HEK293T (cell line): ENCODE data around the gene CD80.
"Not testable (repeated sequence)": the region's sequence is repeated elsewhere in the genome, so short reads cannot be mapped to it uniquely, and the experiment has no call there.

Source experiments
- CTCF ChIA-PET: fragments of 350-600 bp; formaldehyde crosslinking; extraction: SDS; loops from one replicate; lab custom pipeline; 2021; ENCODE audit warnings: antibody characterized with exemption, inconsistent platforms; lab: Yijun Ruan, JAX
- POLR2A ChIA-PET: fragments of 350-600 bp; formaldehyde crosslinking; extraction: SDS; loops from one replicate; lab custom pipeline; 2020; ENCODE audit warnings: antibody characterized with exemption, inconsistent platforms; lab: Yijun Ruan, JAX
- DNase-seq: peaks from one replicate; pipeline ENCODE4 v3.0.0; 2012; ENCODE audit warnings: mixed read lengths; ENCODE audit errors: extremely low spot score
- ARNT ChIP-seq: fragments of 450-650 bp; IDR thresholded peaks from 2 replicates; pipeline ENCODE4 v1.6.1; 2017; ENCODE audit warnings: mild to moderate bottlenecking
- BHLHE40 ChIP-seq: fragments of 450-650 bp; IDR thresholded peaks from 2 replicates; pipeline ENCODE4 v1.6.1; 2016; ENCODE audit warnings: mild to moderate bottlenecking, moderate library complexity, borderline replicate concordance
- CTBP1 ChIP-seq: fragments of 450-650 bp; IDR thresholded peaks from 2 replicates; pipeline ENCODE4 v1.6.1; 2016; ENCODE audit warnings: borderline replicate concordance
- ELF4 ChIP-seq: fragments of 450-650 bp; IDR thresholded peaks from 2 replicates; pipeline ENCODE4 v1.6.1; 2017; ENCODE audit warnings: antibody characterized with exemption
- FOXA1 ChIP-seq: fragments of 450-650 bp; IDR thresholded peaks from 2 replicates; pipeline ENCODE4 v1.6.1; 2016; ENCODE audit warnings: mild to moderate bottlenecking
- FOXK2 ChIP-seq: fragments of 450-650 bp; IDR thresholded peaks from 2 replicates; pipeline ENCODE4 v1.6.1; 2016; ENCODE audit warnings: mild to moderate bottlenecking
- FOXM1 ChIP-seq: fragments of 450-650 bp; IDR thresholded peaks from 2 replicates; pipeline ENCODE4 v1.6.1; 2017; ENCODE audit warnings: mild to moderate bottlenecking, borderline replicate concordance
- HDGF ChIP-seq: fragments of 450-650 bp; IDR thresholded peaks from 2 replicates; pipeline ENCODE4 v1.6.1; 2017; ENCODE audit warnings: antibody characterized with exemption, borderline replicate concordance
- L3MBTL2 ChIP-seq: fragments of 450-650 bp; conservative IDR thresholded peaks from 2 replicates; pipeline ENCODE4 v1.6.1; 2016; ENCODE audit warnings: mild to moderate bottlenecking
- LEF1 ChIP-seq: fragments of 450-650 bp; IDR thresholded peaks from 2 replicates; pipeline ENCODE4 v1.6.1; 2017; ENCODE audit warnings: mild to moderate bottlenecking, borderline replicate concordance
- NFRKB ChIP-seq: fragments of 450-650 bp; IDR thresholded peaks from 2 replicates; pipeline ENCODE4 v1.6.1; 2016; ENCODE audit warnings: mild to moderate bottlenecking, moderate library complexity
- SP1 ChIP-seq: fragments of 450-650 bp; IDR thresholded peaks from 2 replicates; pipeline ENCODE4 v1.6.1; 2017
- SUZ12 ChIP-seq: fragments of 450-650 bp; IDR thresholded peaks from 2 replicates; pipeline ENCODE4 v1.6.1; 2016; ENCODE audit warnings: mild to moderate bottlenecking
- TARDBP ChIP-seq: fragments of 450-650 bp; IDR thresholded peaks from 2 replicates; pipeline ENCODE4 v1.6.1; 2016
- ZNF384 ChIP-seq: fragments of 450-650 bp; IDR thresholded peaks from 2 replicates; pipeline ENCODE4 v1.6.1; 2016
- TF ChIP-seq, protein P1 (sequence below): fragments of 450-650 bp; IDR thresholded peaks from 2 replicates; pipeline ENCODE4 v1.6.1; 2016

The CD80 gene

DNA sequence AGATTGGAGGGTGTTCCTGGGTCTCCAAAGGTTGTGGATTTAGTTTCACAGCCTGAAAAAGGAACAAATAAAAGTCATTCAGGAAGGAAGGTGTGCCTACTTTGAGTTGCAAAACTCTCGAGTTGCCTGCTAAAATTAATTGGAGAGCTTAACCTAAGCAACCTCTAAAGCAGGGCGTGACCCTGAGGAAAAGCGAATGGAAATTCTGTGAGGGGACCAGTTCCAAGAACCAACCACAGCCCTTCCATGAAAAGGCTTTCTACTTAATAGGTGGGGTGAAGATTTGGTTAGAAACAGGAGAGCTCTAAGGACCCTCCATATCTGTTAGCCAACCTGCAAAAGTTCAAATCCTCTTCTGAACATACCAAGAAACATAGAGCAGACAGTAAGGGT, 1.5 kb downstream of the CD80 start:
- TF ChIP-seq SP1 = no peak
- no peak for TF ChIP-seq TARDBP
- POLR2A ChIA-PET = no interaction called here
- no peak for DNase-seq
- CTCF ChIA-PET = no interaction called here

- CTCF ChIA-PET = no interaction called here
- no peak for DNase-seq
Observed at GRCh38 chr3:119557192-119557876, 2.1 kb downstream of the CD80 start.

GRCh38 chr3:119555929-119556328, 3.5 kb downstream of the CD80 start:
- TF ChIP-seq NFRKB (no peak), CTBP1 (no peak), BHLHE40 (no peak), FOXA1 (no peak), FOXM1 (no peak), SP1 (no peak), ZNF384 (no peak), HDGF (no peak), FOXK2 (no peak), L3MBTL2 (no peak), ARNT (no peak), ELF4 (no peak), LEF1 (no peak), TARDBP (no peak)
- TF ChIP-seq, protein P1, sequence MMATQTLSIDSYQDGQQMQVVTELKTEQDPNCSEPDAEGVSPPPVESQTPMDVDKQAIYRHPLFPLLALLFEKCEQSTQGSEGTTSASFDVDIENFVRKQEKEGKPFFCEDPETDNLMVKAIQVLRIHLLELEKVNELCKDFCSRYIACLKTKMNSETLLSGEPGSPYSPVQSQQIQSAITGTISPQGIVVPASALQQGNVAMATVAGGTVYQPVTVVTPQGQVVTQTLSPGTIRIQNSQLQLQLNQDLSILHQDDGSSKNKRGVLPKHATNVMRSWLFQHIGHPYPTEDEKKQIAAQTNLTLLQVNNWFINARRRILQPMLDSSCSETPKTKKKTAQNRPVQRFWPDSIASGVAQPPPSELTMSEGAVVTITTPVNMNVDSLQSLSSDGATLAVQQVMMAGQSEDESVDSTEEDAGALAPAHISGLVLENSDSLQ = no peak
- ChIA-PET CTCF (no interaction called here), POLR2A (no interaction called here)
- DNase-seq = no peak

More at GRCh38 chr3:119557192-119557876, 2.1 kb downstream of the CD80 start:
- TF ChIP-seq TARDBP = no peak
- TF ChIP-seq ARNT = no peak
- TF ChIP-seq ELF4 = no peak
- no peak for TF ChIP-seq SUZ12
- TF ChIP-seq, protein P1 = no peak
- TF ChIP-seq FOXK2 = no peak
- no peak for TF ChIP-seq BHLHE40
- TF ChIP-seq CTBP1 = no peak
- no peak for TF ChIP-seq HDGF
- POLR2A ChIA-PET = no interaction called here

DNA sequence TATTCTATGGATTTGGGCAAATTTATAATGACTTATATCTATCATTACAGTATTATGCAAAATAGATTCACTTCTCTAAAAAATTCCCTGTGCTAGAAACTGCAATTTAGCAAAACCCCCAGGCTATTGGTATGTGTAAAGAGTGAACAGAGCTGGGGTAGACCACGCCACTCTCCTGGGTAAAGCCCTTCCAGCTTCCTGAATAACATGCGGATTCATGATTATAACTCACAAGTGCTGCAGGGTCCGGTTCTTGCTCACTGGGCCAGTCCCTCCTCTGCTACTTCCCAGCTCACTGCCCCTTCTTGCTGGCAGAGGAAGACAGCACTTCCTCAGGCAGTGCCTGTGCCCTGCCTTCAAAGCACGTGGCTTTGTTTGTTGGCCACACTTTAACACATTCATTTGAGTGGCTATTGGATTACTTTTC, 4.1 kb downstream of the CD80 start:
- TF ChIP-seq FOXA1 (no peak), CTBP1 (no peak), SUZ12 (no peak), ZNF384 (no peak), ELF4 (no peak), SP1 (no peak), ARNT (no peak), TARDBP (no peak), LEF1 (no peak), HDGF (no peak), L3MBTL2 (no peak), BHLHE40 (no peak), NFRKB (no peak), FOXM1 (no peak)
- TF ChIP-seq, protein P1 = no peak
- CTCF ChIA-PET = no interaction called here
- no peak for DNase-seq
- POLR2A ChIA-PET = no interaction called here

DNA sequence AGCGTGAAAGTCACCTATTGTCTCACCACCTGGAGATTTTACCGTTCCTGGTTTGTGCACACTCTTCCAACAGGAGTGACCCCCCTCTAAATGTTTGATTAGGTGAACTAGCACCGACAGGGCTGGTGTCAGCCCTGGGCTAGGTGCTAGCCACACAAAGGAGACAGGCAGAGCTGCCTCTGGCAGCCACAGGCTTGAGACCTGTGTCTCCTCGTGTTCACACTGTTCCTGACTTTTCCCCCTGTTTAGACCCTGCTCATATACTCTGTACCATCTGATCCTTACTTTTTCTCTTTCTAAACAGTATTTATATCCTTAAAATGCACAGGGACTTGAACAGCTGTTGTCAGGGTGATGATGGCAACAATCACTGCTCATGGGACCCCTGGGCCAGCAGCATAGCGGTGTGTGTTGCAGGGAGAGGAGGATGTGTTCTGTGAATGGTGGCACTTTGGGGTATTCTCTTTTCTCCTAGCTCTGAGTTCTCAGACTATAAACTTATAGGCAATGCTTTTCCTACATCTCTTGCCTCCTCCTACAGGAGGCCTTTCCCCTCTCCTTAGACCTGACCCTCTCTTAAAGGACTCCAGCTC, 5.5 kb downstream of the CD80 start:
- POLR2A ChIA-PET = no interaction called here

GRCh38 chr3:119552928-119553327, 6.5 kb downstream of the CD80 start:
- CTCF ChIA-PET, POLR2A ChIA-PET, DNase-seq: not testable (repeated sequence)

More for the DNA sequence above, 5.5 kb downstream of the CD80 start:
- DNase-seq = no peak
- TF ChIP-seq BHLHE40 = no peak
- no peak for TF ChIP-seq TARDBP
- TF ChIP-seq ELF4 = no peak
- TF ChIP-seq, protein P1 = no peak
- no peak for TF ChIP-seq LEF1
- TF ChIP-seq CTBP1 = no peak
- TF ChIP-seq FOXA1 = no peak
- no peak for TF ChIP-seq ZNF384
- TF ChIP-seq ARNT = no peak
- no peak for TF ChIP-seq NFRKB
- no peak for TF ChIP-seq FOXK2
- TF ChIP-seq SUZ12 = no peak
- no peak for TF ChIP-seq FOXM1
- no peak for TF ChIP-seq L3MBTL2
- TF ChIP-seq SP1 = no peak
- no peak for TF ChIP-seq HDGF
- CTCF ChIA-PET = no interaction called here
